GM03348 (cell line): ENCODE measurements around the gene ADCY5.

ENCODE experiments used
- DNase-seq: peaks from one replicate; pipeline ENCODE4 v3.0.0; 2012; ENCODE audit warnings: low spot score

Gene ADCY5

GRCh38 chr3:123406598-123406997 is 42.3 kb downstream of the ADCY5 start:
- DNase-seq = peak; percentile 29

- DNase-seq = no peak
These were observed 42.9 kb downstream of the ADCY5 start for GRCh38 chr3:123405936-123406510.

GRCh38 chr3:123405021-123405420 is 43.9 kb downstream of the ADCY5 start:
- DNase-seq = no peak

GRCh38 chr3:123404391-123404790 is 44.5 kb downstream of the ADCY5 start:
- DNase-seq = no peak

- no peak for DNase-seq
These were observed 46.9 kb downstream of the ADCY5 start for GRCh38 chr3:123401836-123402530.

- DNase-seq = no peak
These were observed 48.7 kb downstream of the ADCY5 start for GRCh38 chr3:123400169-123400568.

- DNase-seq = no peak
These were observed 49.2 kb downstream of the ADCY5 start for GRCh38 chr3:123399653-123400052.

- no peak for DNase-seq
These were observed 50.7 kb downstream of the ADCY5 start for GRCh38 chr3:123397921-123398785.

- DNase-seq = no peak
These were observed 51.8 kb downstream of the ADCY5 start for GRCh38 chr3:123397050-123397590.

GRCh38 chr3:123396171-123397049 is 52.5 kb downstream of the ADCY5 start:
- DNase-seq = no peak

GRCh38 chr3:123395235-123395634 is 53.7 kb downstream of the ADCY5 start:
- no peak for DNase-seq

- no peak for DNase-seq
These were observed 54.4 kb downstream of the ADCY5 start for GRCh38 chr3:123394391-123395020.

- DNase-seq = no peak
These were observed 55.8 kb downstream of the ADCY5 start for GRCh38 chr3:123392871-123393620.

GRCh38 chr3:123392368-123392767 is 56.5 kb downstream of the ADCY5 start:
- no peak for DNase-seq

GRCh38 chr3:123390865-123391600 is 57.9 kb downstream of the ADCY5 start:
- peak; percentile 67 for DNase-seq

- DNase-seq = no peak
These were observed 59.3 kb downstream of the ADCY5 start for GRCh38 chr3:123389628-123389918.

- DNase-seq = peak; percentile 29
These were observed 59.9 kb downstream of the ADCY5 start for GRCh38 chr3:123388811-123389627.

- DNase-seq = no peak
These were observed 60.8 kb downstream of the ADCY5 start for GRCh38 chr3:123388042-123388441.

GRCh38 chr3:123387532-123387931 is 61.4 kb downstream of the ADCY5 start:
- no peak for DNase-seq
